ENCODE results near the gene KATNAL2. TPM values are rescaled to one million over a fixed set of nuclear protein-coding genes. Genes with fewer than 3 reads are reported as not detected.

KATNAL2 gene
- total and polyA plus RNA-seq, 7 experiments from 2014 or later, result 1.1 to 2.8 (median 1.7) TPM; not detected in 2

GRCh38 chr18:47036298-47036874 is 119.0 kb downstream of the KATNAL2 start:
- Histone ChIP-seq H3K4me3 (ENCODE audit: low read length) (no peak overlapping the region), H3K36me3 (ENCODE audit: control insufficient read depth in 2 of 3, insufficient read depth in 3 of 3, low read length in 3 of 3) (no peaks in the 10 kb centered on the region), H3K9me3 (ENCODE audit: control insufficient read depth in 2 of 3, low read length in 3 of 3) (peaks cover 0 to 10% (median 0%) of the 10 kb centered on the region in 3 experiments), H3K4me1 (ENCODE audit: control insufficient read depth in 2 of 2, insufficient read depth in 2 of 2, low read length in 2 of 2) (no peaks in the 10 kb centered on the region), H3K27ac (ENCODE audit: low read depth, low read length) (no peak overlapping the region), H3K27me3 (ENCODE audit: control insufficient read depth in 2 of 2, insufficient read depth in 2 of 2, low read length in 2 of 2) (no peaks in the 10 kb centered on the region)
- ChIA-PET POLR2A (no interaction called here), CTCF (no interaction called here)
- intact Hi-C loops (cut with micrococcal nuclease), result no loop called here
- peaks cover 0 to 1% (median 0%) of the 10 kb centered on the region in 7 donors for H3K4me1 Mint-ChIP-seq
- DNase-seq (no peak), ATAC-seq (no peak)
- H3K9me3 Mint-ChIP-seq, result peaks cover 0 to 49% (median 11%) of the 10 kb centered on the region in 11 donors
- no peak overlapping the region for H3K4me3 Mint-ChIP-seq
- H3K27ac Mint-ChIP-seq, result no peak overlapping the region
- H3K36me3 Mint-ChIP-seq, result peaks cover 0 to 8% (median 0%) of the 10 kb centered on the region in 5 donors
- H3K27me3 Mint-ChIP-seq, result peaks cover 0 to 19% (median 6%) of the 10 kb centered on the region in 5 donors

GRCh38 chr18:47036927-47037578 is 119.7 kb downstream of the KATNAL2 start:
- H3K36me3 Mint-ChIP-seq, result peaks cover 0 to 8% (median 0%) of the 10 kb centered on the region in 5 donors
- Histone ChIP-seq H3K9me3 (ENCODE audit: control insufficient read depth in 2 of 3, low read length in 3 of 3) (peaks cover 0 to 10% (median 0%) of the 10 kb centered on the region in 3 experiments), H3K36me3 (ENCODE audit: control insufficient read depth in 2 of 3, insufficient read depth in 3 of 3, low read length in 3 of 3) (no peaks in the 10 kb centered on the region), H3K4me1 (ENCODE audit: control insufficient read depth in 2 of 2, insufficient read depth in 2 of 2, low read length in 2 of 2) (no peaks in the 10 kb centered on the region), H3K4me3 (ENCODE audit: low read length) (no peak overlapping the region), H3K27ac (ENCODE audit: low read depth, low read length) (no peak overlapping the region), H3K27me3 (ENCODE audit: control insufficient read depth in 2 of 2, insufficient read depth in 2 of 2, low read length in 2 of 2) (no peaks in the 10 kb centered on the region)
- DNase-seq, result no peak
- ChIA-PET CTCF (no interaction called here), POLR2A (no interaction called here)
- H3K4me1 Mint-ChIP-seq, result peaks cover 0 to 1% (median 0%) of the 10 kb centered on the region in 7 donors
- H3K4me3 Mint-ChIP-seq, result no peak overlapping the region
- ATAC-seq, result no peak
- H3K9me3 Mint-ChIP-seq, result peaks cover 0 to 43% (median 5%) of the 10 kb centered on the region in 11 donors
- H3K27ac Mint-ChIP-seq, result no peak overlapping the region
- intact Hi-C loops (cut with micrococcal nuclease), result no loop called here
- peaks cover 0 to 23% (median 6%) of the 10 kb centered on the region in 5 donors for H3K27me3 Mint-ChIP-seq

- Histone ChIP-seq H3K27me3 (ENCODE audit: control insufficient read depth in 2 of 2, insufficient read depth in 2 of 2, low read length in 2 of 2) (no peaks in the 10 kb centered on the region), H3K4me3 (ENCODE audit: low read length) (no peak overlapping the region), H3K36me3 (ENCODE audit: control insufficient read depth in 2 of 3, insufficient read depth in 3 of 3, low read length in 3 of 3) (no peaks in the 10 kb centered on the region), H3K27ac (ENCODE audit: low read depth, low read length) (no peak overlapping the region), H3K9me3 (ENCODE audit: control insufficient read depth in 2 of 3, low read length in 3 of 3) (no peaks in the 10 kb centered on the region), H3K4me1 (ENCODE audit: control insufficient read depth in 2 of 2, insufficient read depth in 2 of 2, low read length in 2 of 2) (no peaks in the 10 kb centered on the region)
- ATAC-seq, result no peak
- Mint-ChIP-seq H3K9me3 (peaks cover 0 to 22% (median 0%) of the 10 kb centered on the region in 11 donors), H3K4me1 (no peaks in the 10 kb centered on the region), H3K4me3 (no peak overlapping the region), H3K36me3 (peaks cover 0 to 6% (median 0%) of the 10 kb centered on the region in 5 donors), H3K27ac (no peak overlapping the region), H3K27me3 (peaks cover 0 to 27% (median 6%) of the 10 kb centered on the region in 5 donors)
- ChIA-PET CTCF (interaction anchor here (1.4 kb wide), 1 partner anchor 10 kb away, joined by 3 read pairs; no protein-coding TSS in a partner anchor), POLR2A (no interaction called here)
- no peak for DNase-seq
- intact Hi-C loops (cut with micrococcal nuclease), result no loop called here
Observed at GRCh38 chr18:47040982-47041381, 123.6 kb downstream of the KATNAL2 start.

- no peaks in the 10 kb centered on the region for H3K27me3 ChIP-seq (ENCODE audit: control insufficient read depth in 2 of 2, insufficient read depth in 2 of 2, low read length in 2 of 2)
- H3K4me3 ChIP-seq (ENCODE audit: low read length), result no peak overlapping the region
- no peak overlapping the region for H3K27ac Mint-ChIP-seq
- no peaks in the 10 kb centered on the region for H3K9me3 Mint-ChIP-seq
- intact Hi-C loops (cut with micrococcal nuclease), result loop anchor here (1.0 kb wide), 2 partner anchors 155 to 699 kb away; no protein-coding TSS in a partner anchor
- H3K36me3 ChIP-seq (ENCODE audit: control insufficient read depth in 2 of 3, insufficient read depth in 3 of 3, low read length in 3 of 3), result no peaks in the 10 kb centered on the region
- ChIA-PET POLR2A (no interaction called here), CTCF (interaction anchor here (0.6 to 2.5 kb wide), 4 partner anchors 9 to 698 kb away, joined by 3 to 13 read pairs (median 3); no protein-coding TSS in a partner anchor)
- no peak overlapping the region for H3K27ac ChIP-seq (ENCODE audit: low read depth, low read length)
- H3K4me1 Mint-ChIP-seq, result peaks cover 0 to 5% (median 0%) of the 10 kb centered on the region in 7 donors
- H3K27me3 Mint-ChIP-seq, result peaks cover 0 to 8% (median 4%) of the 10 kb centered on the region in 5 donors
- H3K9me3 ChIP-seq (ENCODE audit: control insufficient read depth in 2 of 3, low read length in 3 of 3), result no peaks in the 10 kb centered on the region
- H3K36me3 Mint-ChIP-seq, result no peaks in the 10 kb centered on the region
- DNase-seq (peak in 5 of 9 donors; percentile 3 to 13 (median 8)), ATAC-seq (no peak)
- no peak overlapping the region for H3K4me3 Mint-ChIP-seq
- H3K4me1 ChIP-seq (ENCODE audit: control insufficient read depth in 2 of 2, insufficient read depth in 2 of 2, low read length in 2 of 2), result no peaks in the 10 kb centered on the region
Observed at GRCh38 chr18:47050468-47050867, 133.1 kb downstream of the KATNAL2 start.

GRCh38 chr18:47054369-47054768 is 137.0 kb downstream of the KATNAL2 start:
- ATAC-seq (no peak), DNase-seq (no peak)
- Mint-ChIP-seq H3K36me3 (no peaks in the 10 kb centered on the region), H3K27ac (no peak overlapping the region), H3K4me1 (peaks cover 0 to 5% (median 0%) of the 10 kb centered on the region in 7 donors), H3K9me3 (no peaks in the 10 kb centered on the region), H3K4me3 (no peak overlapping the region), H3K27me3 (peaks cover 0 to 10% (median 4%) of the 10 kb centered on the region in 5 donors)
- intact Hi-C loops (cut with micrococcal nuclease), result no loop called here
- no peaks in the 10 kb centered on the region for H3K9me3 ChIP-seq (ENCODE audit: control insufficient read depth in 2 of 3, low read length in 3 of 3)
- H3K27ac ChIP-seq (ENCODE audit: low read depth, low read length), result no peak overlapping the region
- no peaks in the 10 kb centered on the region for H3K27me3 ChIP-seq (ENCODE audit: control insufficient read depth in 2 of 2, insufficient read depth in 2 of 2, low read length in 2 of 2)
- H3K36me3 ChIP-seq (ENCODE audit: control insufficient read depth in 2 of 3, insufficient read depth in 3 of 3, low read length in 3 of 3), result no peaks in the 10 kb centered on the region
- CTCF ChIA-PET, result interaction anchor here (1.3 kb wide), 1 partner anchor 161 kb away, joined by 3 read pairs; no protein-coding TSS in a partner anchor
- H3K4me1 ChIP-seq (ENCODE audit: control insufficient read depth in 2 of 2, insufficient read depth in 2 of 2, low read length in 2 of 2), result no peaks in the 10 kb centered on the region
- POLR2A ChIA-PET, result no interaction called here
- no peak overlapping the region for H3K4me3 ChIP-seq (ENCODE audit: low read length)

- no peak for DNase-seq
- intact Hi-C loops (cut with micrococcal nuclease), result no loop called here
- no peaks in the 10 kb centered on the region for H3K27me3 ChIP-seq (ENCODE audit: control insufficient read depth in 2 of 2, insufficient read depth in 2 of 2, low read length in 2 of 2)
- H3K27ac ChIP-seq (ENCODE audit: low read depth, low read length), result no peak overlapping the region
- Mint-ChIP-seq H3K27me3 (peaks cover 0 to 3% (median 0%) of the 10 kb centered on the region in 5 donors), H3K4me1 (no peaks in the 10 kb centered on the region), H3K4me3 (no peak overlapping the region), H3K27ac (no peak overlapping the region), H3K9me3 (no peaks in the 10 kb centered on the region), H3K36me3 (no peaks in the 10 kb centered on the region)
- no peak overlapping the region for H3K4me3 ChIP-seq (ENCODE audit: low read length)
- ATAC-seq, result no peak
- H3K36me3 ChIP-seq (ENCODE audit: control insufficient read depth in 2 of 3, insufficient read depth in 3 of 3, low read length in 3 of 3), result no peaks in the 10 kb centered on the region
- POLR2A ChIA-PET, result no interaction called here
- CTCF ChIA-PET, result no interaction called here
- H3K4me1 ChIP-seq (ENCODE audit: control insufficient read depth in 2 of 2, insufficient read depth in 2 of 2, low read length in 2 of 2), result no peaks in the 10 kb centered on the region
- H3K9me3 ChIP-seq (ENCODE audit: control insufficient read depth in 2 of 3, low read length in 3 of 3), result no peaks in the 10 kb centered on the region
Observed at GRCh38 chr18:47062471-47062870, 145.1 kb downstream of the KATNAL2 start.
